ENCODE data around the gene CTDSP2. TPM values are rescaled to one million over a fixed set of nuclear protein-coding genes. Genes with fewer than 3 reads are reported as not detected.

Gene CTDSP2
- total RNA-seq, 1 donor from 2014 or later, result 87.1 TPM

DNA sequence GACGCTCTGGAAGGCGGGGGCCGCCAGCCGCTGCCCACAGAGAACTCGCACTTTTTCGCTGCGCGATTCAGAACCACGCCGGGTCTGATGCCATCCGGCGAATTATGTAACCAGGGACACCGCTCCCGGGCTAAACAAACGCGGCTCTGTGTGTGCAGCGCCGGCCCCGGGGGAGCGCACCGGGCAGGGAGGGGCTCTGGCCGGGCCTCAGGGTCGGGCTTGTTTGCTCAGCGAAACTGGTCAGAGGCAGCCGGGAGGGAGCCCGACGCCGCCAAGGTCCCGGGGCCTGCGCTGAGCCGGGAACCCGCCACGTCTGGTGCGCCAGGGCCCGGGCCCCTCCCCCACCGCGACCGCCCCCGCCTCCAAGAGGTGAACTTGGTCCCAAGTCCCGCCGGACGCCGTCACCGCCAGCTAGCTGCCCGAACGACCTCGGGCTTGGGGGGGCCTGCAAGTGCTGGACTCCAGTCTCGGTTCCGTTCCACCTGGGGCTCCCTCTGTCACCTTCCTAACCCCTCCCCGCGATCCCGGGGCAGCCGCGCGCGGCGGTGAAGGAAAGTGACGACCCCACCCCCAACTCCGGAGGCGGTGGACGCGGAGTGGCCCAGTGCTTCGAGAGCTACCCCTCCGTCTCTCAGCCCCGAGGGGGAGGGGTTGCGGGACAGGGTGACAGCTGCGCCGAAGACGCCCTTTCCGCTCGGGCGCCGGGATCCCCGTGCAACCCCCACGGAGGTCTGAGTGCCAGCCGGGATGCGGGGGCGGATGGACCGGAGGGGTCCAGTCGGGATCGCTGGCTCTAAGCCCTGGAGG lies 848 bp downstream of the CTDSP2 start:
- Histone ChIP-seq H3K9ac (ENCODE audit: low read length) (peak overlapping the region; percentile 95), H3K4me2 (ENCODE audit: low read length) (peak overlapping the region; percentile 97), H3K79me2 (ENCODE audit: insufficient read depth, low read length) (peaks cover 56% of the 10 kb centered on the region), H3K4me3 (ENCODE audit: insufficient read depth, low read depth, low read length) (peak overlapping the region; percentile 90), H3K4me1 (ENCODE audit: insufficient read depth, low read length) (peaks cover 31% of the 10 kb centered on the region), H3K9me3 (ENCODE audit: insufficient read depth, low read depth, low read length) (no peaks in the 10 kb centered on the region), H2AFZ (ENCODE audit: low read depth, low read length) (peak overlapping the region; percentile 38), H3K27ac (ENCODE audit: low read depth, low read length) (peak overlapping the region; percentile 94), H3K36me3 (ENCODE audit: insufficient read depth, low read length) (peaks cover 2% of the 10 kb centered on the region), H3K27me3 (ENCODE audit: insufficient read depth, low read length) (no peaks in the 10 kb centered on the region), H4K20me1 (ENCODE audit: insufficient read depth, low read length) (peaks cover 47% of the 10 kb centered on the region)
- DNase-seq (ENCODE audit: low read depth) (no peak), FAIRE-seq (no peak)
- peaks cover 35% of the 10 kb centered on the region for H3K4me1 Mint-ChIP-seq (ENCODE audit: low read depth, unreplicated experiment)
- H3K27ac Mint-ChIP-seq (ENCODE audit: unreplicated experiment), result peak overlapping the region; percentile 47
- H3K9me3 Mint-ChIP-seq (ENCODE audit: unreplicated experiment), result no peaks in the 10 kb centered on the region
- H3K4me3 Mint-ChIP-seq (ENCODE audit: unreplicated experiment), result peak overlapping the region; percentile 90
- H3K36me3 Mint-ChIP-seq (ENCODE audit: low read depth, unreplicated experiment), result no peaks in the 10 kb centered on the region
- H3K27me3 Mint-ChIP-seq (ENCODE audit: low read depth, unreplicated experiment), result peaks cover 13% of the 10 kb centered on the region
- TF ChIP-seq, protein P1, sequence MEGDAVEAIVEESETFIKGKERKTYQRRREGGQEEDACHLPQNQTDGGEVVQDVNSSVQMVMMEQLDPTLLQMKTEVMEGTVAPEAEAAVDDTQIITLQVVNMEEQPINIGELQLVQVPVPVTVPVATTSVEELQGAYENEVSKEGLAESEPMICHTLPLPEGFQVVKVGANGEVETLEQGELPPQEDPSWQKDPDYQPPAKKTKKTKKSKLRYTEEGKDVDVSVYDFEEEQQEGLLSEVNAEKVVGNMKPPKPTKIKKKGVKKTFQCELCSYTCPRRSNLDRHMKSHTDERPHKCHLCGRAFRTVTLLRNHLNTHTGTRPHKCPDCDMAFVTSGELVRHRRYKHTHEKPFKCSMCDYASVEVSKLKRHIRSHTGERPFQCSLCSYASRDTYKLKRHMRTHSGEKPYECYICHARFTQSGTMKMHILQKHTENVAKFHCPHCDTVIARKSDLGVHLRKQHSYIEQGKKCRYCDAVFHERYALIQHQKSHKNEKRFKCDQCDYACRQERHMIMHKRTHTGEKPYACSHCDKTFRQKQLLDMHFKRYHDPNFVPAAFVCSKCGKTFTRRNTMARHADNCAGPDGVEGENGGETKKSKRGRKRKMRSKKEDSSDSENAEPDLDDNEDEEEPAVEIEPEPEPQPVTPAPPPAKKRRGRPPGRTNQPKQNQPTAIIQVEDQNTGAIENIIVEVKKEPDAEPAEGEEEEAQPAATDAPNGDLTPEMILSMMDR (IDR thresholded peaks at IDR 0.05; ENCODE audit: insufficient read depth, low read depth, low read length), result no peak
- no peak for TF ChIP-seq EZH2 (IDR thresholded peaks at IDR 0.05; ENCODE audit: insufficient read depth, low read length)

DNA sequence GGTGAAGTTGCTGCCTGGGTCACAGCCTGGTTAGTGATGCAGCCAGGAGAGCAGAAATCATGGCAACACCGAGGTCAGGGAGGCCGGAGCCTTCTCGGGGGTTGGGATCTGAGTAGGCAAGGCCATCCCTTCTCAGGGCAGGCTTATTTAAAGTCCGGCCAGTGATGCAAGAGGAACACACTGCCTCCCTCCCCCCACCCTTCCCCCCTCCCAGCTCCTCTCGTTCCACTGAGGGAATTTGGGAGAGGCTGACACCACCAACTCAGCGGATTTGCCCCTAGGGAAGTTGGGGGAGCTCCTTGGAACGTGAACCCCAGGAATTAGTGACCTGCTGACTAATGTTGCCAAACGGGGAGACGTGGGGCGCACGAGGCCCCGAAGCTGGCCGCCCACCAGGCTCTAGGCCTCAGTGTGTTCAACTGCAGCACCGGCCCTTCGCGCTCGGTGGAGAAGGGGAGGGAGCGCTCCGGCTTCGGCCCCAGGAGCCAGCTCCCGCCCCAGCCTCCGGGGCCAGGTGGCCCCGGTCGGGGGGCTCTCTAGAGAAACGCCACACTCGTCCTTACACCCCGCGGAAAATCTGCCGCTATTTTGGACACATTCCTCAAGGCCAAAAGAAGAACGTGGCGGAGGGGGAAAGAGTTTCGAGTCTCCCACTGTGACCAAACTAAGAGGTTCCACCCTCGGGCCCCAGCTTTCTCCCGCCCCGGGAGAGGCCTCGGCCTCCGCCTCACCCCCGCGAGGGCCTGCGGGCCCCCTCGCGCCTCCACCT lies 1.6 kb downstream of the CTDSP2 start:
- no peak overlapping the region for H2AFZ ChIP-seq (ENCODE audit: low read depth, low read length)
- FAIRE-seq (no peak), DNase-seq (ENCODE audit: low read depth) (peak; percentile 61)
- TF ChIP-seq, protein P1 (IDR thresholded peaks at IDR 0.05; ENCODE audit: insufficient read depth, low read depth, low read length), result no peak
- no peak for TF ChIP-seq EZH2 (IDR thresholded peaks at IDR 0.05; ENCODE audit: insufficient read depth, low read length)
- no peaks in the 10 kb centered on the region for H3K27me3 ChIP-seq (ENCODE audit: insufficient read depth, low read length)
- H3K9me3 ChIP-seq (ENCODE audit: insufficient read depth, low read depth, low read length), result no peaks in the 10 kb centered on the region
- H3K27ac ChIP-seq (ENCODE audit: low read depth, low read length), result peak overlapping the region; percentile 94
- peak overlapping the region; percentile 94 for H3K27ac Mint-ChIP-seq (ENCODE audit: unreplicated experiment)
- peak overlapping the region; percentile 95 for H3K9ac ChIP-seq (ENCODE audit: low read length)
- peaks cover 42% of the 10 kb centered on the region for H3K4me1 Mint-ChIP-seq (ENCODE audit: low read depth, unreplicated experiment)
- H3K36me3 Mint-ChIP-seq (ENCODE audit: low read depth, unreplicated experiment), result no peaks in the 10 kb centered on the region
- peak overlapping the region; percentile 90 for H3K4me3 ChIP-seq (ENCODE audit: insufficient read depth, low read depth, low read length)
- H4K20me1 ChIP-seq (ENCODE audit: insufficient read depth, low read length), result peaks cover 55% of the 10 kb centered on the region
- H3K4me1 ChIP-seq (ENCODE audit: insufficient read depth, low read length), result peaks cover 39% of the 10 kb centered on the region
- H3K9me3 Mint-ChIP-seq (ENCODE audit: unreplicated experiment), result no peaks in the 10 kb centered on the region
- H3K27me3 Mint-ChIP-seq (ENCODE audit: low read depth, unreplicated experiment), result peaks cover 13% of the 10 kb centered on the region
- peaks cover 64% of the 10 kb centered on the region for H3K79me2 ChIP-seq (ENCODE audit: insufficient read depth, low read length)
- H3K4me2 ChIP-seq (ENCODE audit: low read length), result peak overlapping the region; percentile 97
- H3K36me3 ChIP-seq (ENCODE audit: insufficient read depth, low read length), result peaks cover 2% of the 10 kb centered on the region
- peak overlapping the region; percentile 90 for H3K4me3 Mint-ChIP-seq (ENCODE audit: unreplicated experiment)
